SK-MEL-5 (cell line): ENCODE results near the gene GRK4. TPM values are rescaled to one million over a fixed set of nuclear protein-coding genes. Genes with fewer than 3 reads are reported as not detected.

Experiments
- small RNA-seq, 2 experiments: library from RNA; depleted of rRNA; stranded (forward); fragments of <200 nt; gene quantifications; one replicate each; pipeline ENCODE3, GENCODE V24; 2014
- total RNA-seq: library from RNA; depleted of rRNA; stranded (reverse); fragments of >200 nt; shearing (Covaris generic); gene quantifications from 2 replicates; pipeline ENCODE4 v1.2.3, GENCODE V29; 2014; rRNA removed

Gene GRK4
- total RNA-seq, 1 experiment from 2014 or later: 2.2 TPM

Small RNA genes lying within 50 kb of the gene (small RNA-seq; reads per million reads assigned to genes)
- gene RF02134 (0 reads per million in 2 experiments), gene RF02135 (0 reads per million in 2 experiments), gene RNU6-204P (0 to 0.05 reads per million in 2 experiments)

Other genes with a start within 250 kb of the GRK4 start
- 41.1 and 43.2 TPM in 2 replicates for gene TNIP2, start 207.2 kb upstream of the GRK4 start, total RNA-seq
- gene SH3BP2, start 170.5 kb upstream of the GRK4 start, total RNA-seq: 15.6 and 18.2 TPM in 2 replicates
- 144 and 148 TPM in 2 replicates for gene ADD1, start 119.7 kb upstream of the GRK4 start, total RNA-seq
- 22.5 and 26.1 TPM in 2 replicates for gene NOP14, start 165 bp upstream of the GRK4 start, total RNA-seq
- gene HTT-AS, start 111.0 kb downstream of the GRK4 start, total RNA-seq: not detected in 2 replicates
- 17.2 and 18.0 TPM in 2 replicates for gene HTT, start 111.1 kb downstream of the GRK4 start, total RNA-seq